GM12865 (cell line): Measurements from ENCODE around the gene CCNB3.

ENCODE experiments used
- DNase-seq: peaks from one replicate; pipeline ENCODE4 v3.0.0; 2010; ENCODE audit warnings: low read depth
- H3K4me3 ChIP-seq: 2 replicates; pipeline ENCODE4 v1.5.1; 2011; ENCODE audit warnings: mild to moderate bottlenecking, low read depth, low read length, control low read depth
- CTCF ChIP-seq: IDR thresholded peaks from 2 replicates; pipeline ENCODE4 v1.5.1; 2011; ENCODE audit warnings: low read length, control low read depth, low read depth, inconsistent platforms; ENCODE audit not compliant: insufficient read depth; ENCODE audit errors: missing control alignments

CCNB3 gene

DNA sequence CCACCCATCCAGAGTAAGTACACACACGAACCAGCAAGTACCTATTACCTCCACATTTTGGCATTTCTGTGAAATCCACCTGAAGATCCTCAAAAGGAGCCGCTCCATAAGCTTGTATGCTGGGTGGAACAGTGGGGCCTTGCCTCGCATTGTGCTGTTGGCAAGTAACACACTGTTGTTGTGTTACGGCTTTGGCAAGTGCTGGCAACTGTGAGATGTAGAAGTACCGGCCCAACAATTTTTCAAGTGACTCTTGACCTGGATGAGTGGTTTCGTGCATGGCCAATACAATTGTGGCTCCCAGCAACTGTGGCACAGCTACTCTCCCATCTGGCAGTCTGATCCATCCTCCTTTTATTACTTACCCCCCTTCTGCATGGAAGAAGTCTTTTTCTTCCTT lies 128.7 kb downstream of the CCNB3 start:
- no peak overlapping the region for H3K4me3 ChIP-seq
- no peak for DNase-seq
- no peak for TF ChIP-seq CTCF

DNA sequence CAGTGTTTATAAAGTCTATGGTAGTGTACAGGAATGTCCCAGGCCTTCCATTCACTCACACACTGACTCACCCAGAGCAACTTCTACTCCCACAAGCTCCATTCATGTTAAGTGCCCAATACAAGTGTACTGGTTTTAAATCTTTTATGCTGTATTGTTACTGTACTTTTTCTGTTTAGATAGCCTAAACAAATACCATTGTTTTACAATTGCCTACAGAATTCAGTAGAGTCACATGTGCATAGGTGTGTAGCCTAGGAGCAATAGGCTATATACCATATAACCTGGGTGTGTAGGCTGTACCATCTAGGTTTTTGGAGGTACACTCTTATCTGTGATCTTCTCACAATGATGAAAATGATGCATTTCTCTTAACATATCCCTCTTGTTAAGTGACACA lies 139.4 kb downstream of the CCNB3 start:
- TF ChIP-seq CTCF: no peak
- no peak overlapping the region for H3K4me3 ChIP-seq
- no peak for DNase-seq

GRCh38 chrX:50372966-50373365 lies 168.4 kb downstream of the CCNB3 start:
- DNase-seq: no peak
- no peak overlapping the region for H3K4me3 ChIP-seq
- no peak for TF ChIP-seq CTCF

DNA sequence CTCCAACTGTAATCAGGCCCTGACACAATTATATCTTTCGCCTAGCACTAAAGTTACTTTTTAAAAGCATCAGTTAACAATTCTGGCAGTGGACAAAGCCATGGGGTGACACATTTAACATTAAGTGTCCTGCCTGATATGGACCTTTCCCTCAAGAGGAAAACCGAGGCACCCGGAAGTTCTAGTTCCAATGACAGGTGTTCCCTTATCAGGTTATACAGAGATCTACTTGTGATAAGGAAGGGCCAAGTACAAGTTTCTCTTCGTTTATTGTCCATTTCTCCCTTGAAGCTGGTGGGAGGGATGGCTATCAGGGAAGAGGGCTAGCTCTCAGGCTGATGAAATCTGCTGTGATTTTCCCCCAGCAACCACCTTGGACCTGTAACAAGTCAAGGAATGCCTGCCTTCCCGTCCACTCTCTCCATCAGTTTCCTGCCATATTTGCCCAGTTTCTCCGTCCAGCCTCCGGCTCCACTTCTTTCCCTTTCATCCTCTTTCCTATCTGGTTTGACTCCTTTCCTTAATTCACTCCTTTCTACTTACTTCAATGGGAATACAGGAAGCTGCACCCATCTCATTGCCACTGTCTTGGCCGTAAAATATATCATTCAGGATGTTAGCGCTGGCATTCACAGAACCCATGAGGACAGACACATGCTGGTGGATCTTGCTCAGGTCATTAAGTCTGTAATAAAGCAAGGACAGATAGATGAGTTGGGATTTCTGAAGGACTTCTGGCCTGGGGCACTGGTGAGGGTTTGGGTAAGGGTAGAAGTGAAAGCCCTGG lies 171.1 kb downstream of the CCNB3 start:
- no peak for DNase-seq
- no peak for TF ChIP-seq CTCF
- no peak overlapping the region for H3K4me3 ChIP-seq

DNA sequence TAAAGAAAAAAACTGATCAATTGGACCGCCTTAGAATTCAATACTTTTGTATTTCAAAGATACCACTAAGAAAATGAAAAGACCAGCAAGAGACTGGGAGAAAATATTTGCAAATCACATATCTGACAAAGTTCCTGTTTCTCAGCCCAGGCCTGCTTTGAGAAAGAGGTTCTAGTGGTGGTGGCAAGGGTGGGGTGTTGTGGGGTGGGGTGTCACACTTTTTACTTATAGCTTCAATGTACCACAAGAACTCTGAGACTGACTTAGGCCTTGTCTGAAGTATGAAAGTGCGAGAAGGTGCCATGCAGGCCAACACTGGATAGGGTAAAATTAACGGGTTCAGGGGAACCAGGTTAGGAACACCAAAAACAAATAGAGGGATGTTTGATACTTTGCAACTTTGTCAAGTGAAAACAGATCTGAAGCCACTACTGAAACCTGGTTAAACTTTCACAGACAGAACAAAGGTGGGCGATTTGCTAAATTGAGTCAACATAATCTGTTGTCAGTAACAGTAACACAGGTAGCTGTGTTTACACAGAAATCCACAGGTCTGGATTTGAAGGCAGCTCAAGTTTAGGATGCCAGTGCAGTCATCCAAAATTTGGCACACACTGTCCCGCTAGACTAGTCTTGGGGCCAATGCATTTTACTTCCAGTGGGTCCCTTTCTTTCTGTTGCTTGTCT lies 177.3 kb downstream of the CCNB3 start:
- DNase-seq: no peak
- no peak for TF ChIP-seq CTCF
- H3K4me3 ChIP-seq: no peak overlapping the region

DNA sequence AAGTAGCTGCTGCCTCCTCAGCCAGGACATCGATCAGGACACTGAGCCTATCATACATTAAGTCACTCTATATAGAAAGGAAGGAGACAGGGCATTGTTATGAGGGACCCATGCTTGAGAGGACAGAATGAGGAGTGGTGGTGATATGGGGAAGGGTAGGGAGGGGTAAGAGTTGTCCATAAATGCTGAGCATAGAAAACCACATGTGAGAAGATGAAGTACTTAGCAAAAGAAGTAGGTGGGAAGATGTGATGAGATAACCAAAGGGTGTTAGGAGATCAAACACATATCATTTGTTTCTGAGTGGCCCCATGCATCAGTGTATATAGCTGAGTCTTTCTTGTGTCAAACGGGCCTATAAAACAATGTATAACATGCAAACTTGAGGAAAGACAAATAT lies 182.0 kb downstream of the CCNB3 start:
- no peak for TF ChIP-seq CTCF

DNA sequence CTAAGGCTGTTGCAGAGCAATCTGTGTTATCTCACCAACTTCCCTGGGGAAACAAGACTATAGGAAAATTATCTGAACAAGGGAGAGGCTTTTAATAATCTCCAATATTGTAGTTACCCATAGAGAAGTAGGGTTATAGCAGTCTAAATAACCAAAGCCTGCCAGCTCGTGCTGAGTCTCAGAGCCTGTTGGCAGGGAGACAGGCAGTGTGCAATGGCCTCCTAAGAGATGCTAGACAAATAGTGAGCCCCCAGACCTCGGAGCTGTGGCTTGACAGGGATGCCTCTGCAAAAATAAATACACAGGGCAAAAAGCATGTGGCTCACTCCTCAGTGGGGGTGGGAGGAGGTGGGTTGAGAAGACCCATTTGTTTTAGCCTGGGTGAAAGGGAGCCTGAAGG lies 189.3 kb downstream of the CCNB3 start:
- no peak overlapping the region for H3K4me3 ChIP-seq
- TF ChIP-seq CTCF: no peak
- no peak for DNase-seq

More for the DNA sequence above, 182.0 kb downstream of the CCNB3 start:
- no peak for DNase-seq
- H3K4me3 ChIP-seq: no peak overlapping the region
